ENCODE measurements around the gene PEX11A. TPM values are rescaled to one million over a fixed set of nuclear protein-coding genes. Genes with fewer than 3 reads are reported as not detected.

PEX11A gene
- total RNA-seq, 1 experiment from 2014 or later, result 4.1 TPM

DNA sequence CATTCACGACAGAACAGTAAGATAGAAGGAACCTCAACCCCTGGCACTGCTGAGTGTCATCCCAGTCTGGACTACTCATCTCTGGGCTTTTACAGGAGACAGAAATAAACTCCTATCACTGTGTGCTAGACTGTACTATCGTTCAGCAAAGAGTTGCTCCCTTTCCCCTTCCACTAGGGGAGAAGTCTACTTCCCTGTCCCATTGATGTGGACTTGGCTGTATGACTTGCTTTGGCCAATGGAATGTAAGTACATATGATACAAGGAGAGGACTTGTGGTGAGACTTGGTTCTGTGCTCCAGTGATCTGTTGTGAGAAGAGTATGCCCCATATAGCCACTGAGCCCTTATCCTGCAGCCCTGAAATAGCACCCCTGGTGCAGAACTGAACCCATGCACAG is 30.0 kb downstream of the PEX11A start:
- DNase-seq (ENCODE audit: low spot score), result no peak
- in situ Hi-C loops (cut with HindIII; ENCODE audit: low sequenced_read_pairs), result no loop called here

- in situ Hi-C loops (cut with HindIII; ENCODE audit: low sequenced_read_pairs), result no loop called here
- DNase-seq (ENCODE audit: low spot score), result no peak
Observed at GRCh38 chr15:89659295-89659694, 31.3 kb downstream of the PEX11A start.

GRCh38 chr15:89657686-89658200 is 32.8 kb downstream of the PEX11A start:
- in situ Hi-C loops (cut with HindIII; ENCODE audit: low sequenced_read_pairs), result no loop called here
- no peak for DNase-seq (ENCODE audit: low spot score)

DNA sequence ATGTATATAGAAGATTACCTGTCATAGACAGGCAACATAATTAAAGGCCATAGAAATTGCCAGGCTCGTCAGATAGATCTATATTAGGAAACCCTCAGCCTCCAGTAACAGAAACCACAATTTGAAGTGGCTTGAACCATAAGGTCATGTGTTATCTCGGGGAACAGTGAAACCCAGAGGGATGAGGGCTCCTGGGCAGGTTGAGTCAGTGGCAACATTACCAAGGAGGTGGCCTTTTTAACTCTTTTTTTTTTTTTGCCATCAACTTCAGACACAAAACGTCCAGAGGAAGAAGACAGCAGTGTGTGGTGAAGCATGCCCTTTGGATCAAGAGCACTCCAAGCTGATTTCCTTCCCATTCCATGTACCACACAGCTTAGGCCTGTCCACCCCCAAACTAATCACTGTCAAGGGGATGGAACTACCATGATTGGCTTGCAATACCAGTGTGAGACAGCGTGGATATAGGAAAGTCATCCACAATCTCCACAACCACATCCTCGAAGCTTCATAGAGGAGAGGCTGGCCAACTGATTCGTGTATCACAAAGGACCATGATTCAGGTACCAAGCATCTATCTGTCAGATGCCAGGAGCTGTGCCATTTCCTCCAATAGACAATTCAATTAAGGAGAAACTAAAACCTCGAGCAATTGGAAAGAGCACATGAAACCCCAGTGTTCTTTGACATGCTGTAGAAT is 34.3 kb downstream of the PEX11A start:
- in situ Hi-C loops (cut with HindIII; ENCODE audit: low sequenced_read_pairs), result no loop called here
- no peak for DNase-seq (ENCODE audit: low spot score)

DNA sequence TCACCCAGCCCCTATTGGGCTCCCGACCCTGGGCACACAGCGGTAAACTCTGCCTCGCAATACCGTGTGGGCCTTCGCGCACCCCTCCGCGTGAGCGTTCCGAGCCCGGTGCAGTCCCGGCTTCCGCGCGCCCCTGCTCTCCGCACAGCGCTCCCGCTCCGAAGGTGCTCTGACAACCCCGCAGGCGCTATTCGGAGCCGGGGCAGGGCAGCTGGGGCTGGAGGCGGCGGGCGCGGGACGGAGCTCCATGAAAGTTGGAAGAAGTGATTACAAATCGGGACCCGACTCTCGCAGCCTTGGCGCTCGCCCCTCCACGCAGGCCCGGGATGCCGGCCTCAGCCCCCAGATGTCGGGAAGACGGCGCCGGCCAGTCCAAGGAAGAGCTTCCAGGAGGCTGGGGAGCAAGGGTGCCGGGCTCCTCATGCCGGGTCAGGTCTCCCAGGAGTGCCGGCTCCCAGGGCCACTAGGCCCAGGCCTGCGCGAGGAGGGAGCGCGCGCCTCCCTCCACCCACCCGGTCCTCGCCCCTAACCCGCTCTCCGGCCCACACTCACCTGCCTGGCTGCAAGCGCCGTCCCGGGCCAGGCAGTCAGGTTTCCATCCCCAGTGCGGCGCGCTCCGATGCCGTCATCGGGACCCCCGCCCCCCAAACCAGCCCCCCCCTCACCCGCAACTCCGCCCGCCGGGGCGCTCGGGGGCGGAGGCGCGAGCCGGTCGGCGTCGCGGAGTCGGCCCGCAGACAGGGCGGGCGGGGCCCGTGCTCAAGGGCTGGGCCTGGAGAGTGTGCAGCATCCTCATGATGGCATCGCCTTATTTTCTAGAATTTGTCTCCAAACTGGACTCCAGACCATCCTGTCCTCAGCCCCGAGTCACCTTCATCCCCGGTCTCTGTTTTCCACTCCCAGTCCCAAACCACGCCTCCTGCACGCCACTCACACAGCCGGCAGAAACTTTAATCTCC is 35.4 kb downstream of the PEX11A start, which contains the start of gene KIF7:
KIF7 (minus strand) TSS at position 621 of the 959 bp plus-strand sequence. CDS start 2,537 bp downstream, outside the sequence.
- in situ Hi-C loops (cut with HindIII; ENCODE audit: low sequenced_read_pairs), result no loop called here

DNA sequence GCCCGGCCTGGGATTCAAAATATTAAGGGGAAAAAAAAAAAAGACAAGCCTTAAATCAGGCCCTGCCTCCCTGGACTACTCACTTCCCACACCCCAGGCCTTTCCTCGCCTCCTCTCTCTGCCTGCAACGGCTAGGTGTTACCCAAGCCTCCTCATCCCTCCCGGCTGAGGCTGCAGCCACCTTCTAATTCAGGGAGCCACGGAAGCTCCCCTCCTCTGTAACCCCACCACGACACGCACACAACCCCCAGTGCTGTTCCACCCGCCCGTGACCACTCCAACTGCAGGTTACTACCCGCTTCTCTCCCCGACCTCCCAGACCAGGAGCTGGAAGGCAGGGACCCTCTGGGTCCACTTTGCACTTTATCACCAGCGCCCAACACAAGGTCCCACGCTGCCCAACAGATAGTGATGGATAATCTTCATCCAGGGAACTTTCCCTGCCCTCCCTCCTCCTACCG is 36.2 kb downstream of the PEX11A start:
- in situ Hi-C loops (cut with HindIII; ENCODE audit: low sequenced_read_pairs), result no loop called here
- no peak for DNase-seq (ENCODE audit: low spot score)

More for the DNA sequence above, 35.4 kb downstream of the PEX11A start, which contains the start of gene KIF7:
- no peak for DNase-seq (ENCODE audit: low spot score)

DNA sequence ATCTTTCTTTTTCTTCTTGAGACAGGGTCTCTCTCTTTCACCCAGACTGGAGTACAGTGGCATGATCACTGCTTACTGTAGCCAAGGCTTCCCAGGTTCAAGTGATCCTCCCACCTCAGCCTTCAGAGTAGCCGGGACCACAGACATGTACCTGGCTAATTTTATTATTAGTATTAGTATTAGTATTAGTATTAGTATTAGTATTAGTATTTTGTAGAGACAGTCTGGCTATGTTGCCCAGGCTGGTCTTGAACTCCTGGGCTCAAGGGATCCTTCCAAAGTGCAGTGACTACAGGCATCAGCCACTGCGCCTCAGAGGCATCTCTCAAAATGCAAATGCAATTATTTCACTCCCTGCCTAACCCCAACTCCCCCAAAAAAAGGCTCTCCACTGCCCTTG is 37.0 kb downstream of the PEX11A start:
- no peak for DNase-seq (ENCODE audit: low spot score)
- in situ Hi-C loops (cut with HindIII; ENCODE audit: low sequenced_read_pairs), result no loop called here

DNA sequence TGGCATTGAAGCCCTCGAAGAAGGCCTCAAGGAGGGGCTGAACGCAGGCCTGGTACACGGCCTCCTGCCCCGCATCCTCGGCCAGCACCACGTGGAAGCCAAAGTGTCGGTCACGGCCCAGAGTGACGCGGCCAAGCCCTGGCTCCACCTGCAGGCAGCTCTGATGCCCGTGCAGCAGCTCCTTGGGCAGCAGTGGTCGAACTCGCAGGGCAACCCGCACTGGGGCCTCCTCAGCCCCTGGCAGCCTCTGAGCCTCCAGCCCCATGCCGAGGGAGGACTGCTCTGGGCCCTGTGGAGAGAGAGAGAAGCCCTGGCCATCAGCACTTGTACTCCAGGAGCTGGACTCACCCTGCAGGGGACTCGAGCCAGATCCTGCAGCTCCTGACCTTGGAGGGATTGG is 37.9 kb downstream of the PEX11A start:
- in situ Hi-C loops (cut with HindIII; ENCODE audit: low sequenced_read_pairs), result no loop called here
- DNase-seq (ENCODE audit: low spot score), result no peak

- in situ Hi-C loops (cut with HindIII; ENCODE audit: low sequenced_read_pairs), result no loop called here
- no peak for DNase-seq (ENCODE audit: low spot score)
Observed at GRCh38 chr15:89652131-89652530, 38.4 kb downstream of the PEX11A start.

DNA sequence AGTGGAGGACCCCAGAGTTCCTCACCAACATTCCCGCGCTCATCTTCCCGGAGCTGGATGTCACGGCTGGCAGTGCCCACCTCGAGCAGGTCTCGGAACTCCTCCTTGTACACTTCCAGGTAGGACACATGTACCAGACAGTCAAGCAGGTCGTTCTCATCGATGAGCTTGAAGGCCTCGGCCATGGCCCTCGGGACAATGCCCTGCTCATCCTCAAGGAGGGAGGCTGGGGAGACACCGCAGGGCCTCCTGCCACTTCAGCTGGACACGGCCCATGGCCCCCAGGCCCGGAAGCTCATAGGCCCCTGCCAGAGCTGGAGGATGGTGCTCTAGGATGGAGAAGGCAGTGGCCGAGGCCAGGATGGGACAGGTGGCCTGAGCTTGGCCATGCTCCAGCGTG is 40.8 kb downstream of the PEX11A start:
- in situ Hi-C loops (cut with HindIII; ENCODE audit: low sequenced_read_pairs), result no loop called here
- DNase-seq (ENCODE audit: low spot score), result no peak

- in situ Hi-C loops (cut with HindIII; ENCODE audit: low sequenced_read_pairs), result no loop called here
- no peak for DNase-seq (ENCODE audit: low spot score)
Observed at GRCh38 chr15:89649013-89649625, 41.4 kb downstream of the PEX11A start.

GRCh38 chr15:89648106-89649012 is 42.2 kb downstream of the PEX11A start:
- in situ Hi-C loops (cut with HindIII; ENCODE audit: low sequenced_read_pairs), result no loop called here
- no peak for DNase-seq (ENCODE audit: low spot score)

DNA sequence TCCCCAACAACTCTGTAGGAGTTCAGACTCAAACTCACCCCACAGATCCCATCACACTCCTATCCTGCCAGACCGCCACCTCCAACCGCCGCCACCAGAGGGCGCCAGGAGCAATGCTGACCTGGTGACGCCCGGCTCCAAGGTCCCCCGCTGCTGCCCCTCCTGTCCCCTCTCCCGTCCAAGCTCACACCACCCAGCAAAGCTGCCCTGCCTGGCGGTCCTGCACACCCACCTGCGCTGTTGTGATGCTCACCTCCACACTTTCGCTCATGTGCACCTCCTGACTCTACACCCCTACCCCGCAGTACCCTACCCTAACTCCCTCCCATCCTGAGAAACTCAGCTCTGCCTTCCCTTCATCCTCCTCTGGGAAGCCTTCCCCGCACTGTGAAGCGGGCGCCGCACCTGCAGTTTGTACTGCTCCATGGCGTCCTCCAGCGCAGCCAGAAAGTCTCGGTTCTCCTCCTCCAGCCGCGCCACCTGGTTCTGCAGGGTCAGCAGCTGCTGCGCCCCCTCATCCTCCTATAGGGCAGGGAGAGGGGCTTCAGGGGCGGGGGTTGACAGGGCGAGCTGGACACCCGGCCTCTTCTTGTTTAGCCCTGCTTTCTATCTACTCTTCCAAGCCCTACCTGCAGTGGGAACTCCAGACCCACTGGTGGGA is 43.2 kb downstream of the PEX11A start:
- in situ Hi-C loops (cut with HindIII; ENCODE audit: low sequenced_read_pairs), result no loop called here
- DNase-seq (ENCODE audit: low spot score), result peak; percentile 36

DNA sequence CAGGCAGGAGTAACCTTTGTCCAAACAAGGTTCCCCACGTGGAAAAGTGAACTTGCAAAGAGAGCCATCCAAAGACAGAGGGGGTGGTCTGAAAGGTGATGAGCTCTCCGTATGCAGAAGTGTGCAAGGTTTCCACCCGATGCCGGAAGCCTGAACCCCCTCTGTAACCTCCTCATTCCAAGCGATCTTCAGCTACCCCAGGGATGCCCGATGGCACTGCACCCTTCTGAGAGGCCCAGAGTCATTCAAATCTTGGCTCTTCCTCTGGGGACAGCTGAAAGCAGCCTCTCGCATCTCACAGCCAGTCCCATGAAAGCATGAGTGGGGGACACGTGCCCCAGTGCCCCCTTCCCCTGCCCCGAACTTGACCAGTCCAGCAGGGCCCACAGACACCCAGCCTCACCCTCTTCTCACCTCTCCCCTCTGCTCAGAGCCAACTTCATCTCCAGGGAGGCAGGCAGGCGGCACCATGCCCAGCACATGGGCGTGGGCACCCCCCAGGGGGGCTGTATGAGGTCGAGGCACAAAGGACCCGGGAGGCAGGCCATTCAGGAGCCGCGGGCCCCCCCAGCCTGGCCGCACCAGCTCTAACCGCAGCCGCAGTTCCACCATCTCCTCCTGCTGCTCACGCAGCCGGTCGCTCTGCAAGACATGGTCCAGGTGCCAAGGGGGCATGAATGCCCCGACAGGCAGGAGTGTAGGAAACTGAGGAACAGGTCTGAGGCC is 44.0 kb downstream of the PEX11A start:
- in situ Hi-C loops (cut with HindIII; ENCODE audit: low sequenced_read_pairs), result no loop called here
- no peak for DNase-seq (ENCODE audit: low spot score)

DNA sequence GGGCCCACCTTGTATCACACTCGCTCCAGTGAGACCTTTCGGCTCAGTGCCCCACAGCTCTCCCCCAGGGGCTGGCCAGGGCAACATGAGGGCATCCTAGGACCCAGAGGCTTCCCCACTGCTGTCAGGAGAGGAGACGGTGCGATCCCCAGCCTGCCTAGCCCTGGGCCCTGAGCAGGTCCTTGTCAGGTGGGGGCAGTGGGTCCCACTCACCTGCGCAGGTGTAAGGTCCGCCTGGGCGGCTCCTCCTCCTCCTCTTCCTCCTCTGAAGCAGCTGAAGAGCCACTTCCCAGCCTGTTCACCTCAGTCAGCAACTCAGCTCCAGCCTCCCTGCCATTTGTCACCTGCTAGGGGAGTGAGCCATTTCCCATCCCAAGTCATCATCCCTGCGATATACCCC is 44.9 kb downstream of the PEX11A start:
- in situ Hi-C loops (cut with HindIII; ENCODE audit: low sequenced_read_pairs), result no loop called here
- DNase-seq (ENCODE audit: low spot score), result no peak

- no peak for DNase-seq (ENCODE audit: low spot score)
- in situ Hi-C loops (cut with HindIII; ENCODE audit: low sequenced_read_pairs), result no loop called here
Observed at GRCh38 chr15:89642106-89642505, 48.4 kb downstream of the PEX11A start.

DNA sequence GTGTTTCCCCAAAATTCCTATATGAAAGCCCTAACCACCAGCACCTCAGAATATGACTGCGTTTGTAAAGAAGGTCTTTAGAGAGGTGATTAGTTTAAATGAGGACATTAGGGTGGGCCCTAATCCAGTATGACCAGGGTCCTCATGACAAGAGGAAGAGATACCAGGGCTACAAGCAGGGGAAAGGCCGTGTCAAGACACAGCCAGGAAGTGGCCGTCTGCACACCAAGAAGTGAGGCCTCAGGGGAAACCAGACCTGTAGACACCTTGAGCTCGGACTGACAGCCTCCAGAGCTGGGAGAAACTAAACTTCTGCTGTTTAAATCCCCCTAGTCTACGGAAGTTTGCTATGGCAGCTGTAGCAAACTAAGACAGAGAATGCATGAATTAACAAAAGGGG is 49.5 kb downstream of the PEX11A start:
- DNase-seq (ENCODE audit: low spot score), result no peak
- in situ Hi-C loops (cut with HindIII; ENCODE audit: low sequenced_read_pairs), result no loop called here

Data from G401 (cell line).